Esophagus squamous epithelium (tissue), 5 donors: ENCODE data around the gene CDHR4. TPM values are rescaled to one million over a fixed set of nuclear protein-coding genes. Genes with fewer than 3 reads are reported as not detected.

Source experiments
- DNase-seq: peaks from one replicate; lab custom pipeline; 2025; lab: John Stamatoyannopoulos, UW
- H3K27ac ChIP-seq, 4 donors: fragments of 200-600 bp; sonication (generic); one replicate each; pipeline ENCODE4 v1.5.1; 2016 to 2019; ENCODE audit warnings: mild to moderate bottlenecking in 1 of 4
- H3K27me3 ChIP-seq, 4 donors: fragments of 200-600 bp; sonication (generic); 1 replicate in 3 of 4; 2 replicates in 1 of 4; pipeline versions ENCODE4 v1.5.1 to v1.6.0; 2017 to 2021; ENCODE audit warnings: antibody characterized with exemption in 1 of 4
- H3K36me3 ChIP-seq, 3 donors: fragments of 200-600 bp; sonication (generic); one replicate each; pipeline ENCODE4 v1.5.1; 2016 to 2019
- H3K4me1 ChIP-seq, 3 donors: fragments of 200-600 bp; sonication (generic); one replicate each; pipeline ENCODE4 v1.5.1; 2017 to 2019
- H3K4me3 ChIP-seq, 4 donors: fragments of 200-600 bp; sonication (generic); 1 replicate in 3 of 4; 2 replicates in 1 of 4; pipeline ENCODE4 v1.5.1; 2016 to 2019; ENCODE audit warnings: mild to moderate bottlenecking in 2 of 4, moderate library complexity in 1 of 4
- H3K9me3 ChIP-seq, 3 donors: fragments of 200-600 bp; sonication (generic); one replicate each; pipeline ENCODE4 v1.5.1; 2016 to 2019
- POLR2A ChIP-seq, 4 donors: fragments of 450-650 bp; IDR thresholded peaks; one replicate each; pipeline ENCODE4 v1.6.1; 2017; ENCODE audit warnings: antibody characterized with exemption in 4 of 4, mild to moderate bottlenecking in 4 of 4, moderate library complexity in 3 of 4
- WGBS, 2 donors: methylation state at CpG; one replicate each; pipeline ENCODE4 v1.1.5; 2018; 5-methylcytosine and 5-hydroxymethylcytosine counted together
- intact Hi-C: fragments of 100-400 bp; cut with DNase I; formaldehyde crosslinking; loops from one replicate; pipeline ENCODE4 v1.15.0; 2022
- total RNA-seq, 4 donors: library from RNA; depleted of rRNA; stranded (reverse); fragments of >200 nt; gene quantifications; one replicate each; pipeline ENCODE4 v1.1.0, GENCODE V29; 2016
- TF ChIP-seq, protein P1 (sequence below), 6 experiments: fragments of 450-650 bp in 4 of 6; fragments of 200-600 bp in 2 of 6; sonication (generic) in 2 of 6; IDR thresholded peaks; one replicate each; pipeline ENCODE4 v1.5.1; 2016 to 2019; ENCODE audit warnings: antibody characterized with exemption in 6 of 6, mild to moderate bottlenecking in 4 of 6, moderate library complexity in 4 of 6
- donor health status: DM: yes; HTN: yes; CAD: no.

Gene CDHR4
- total RNA-seq, 4 donors from 2014 or later, result not detected

DNA sequence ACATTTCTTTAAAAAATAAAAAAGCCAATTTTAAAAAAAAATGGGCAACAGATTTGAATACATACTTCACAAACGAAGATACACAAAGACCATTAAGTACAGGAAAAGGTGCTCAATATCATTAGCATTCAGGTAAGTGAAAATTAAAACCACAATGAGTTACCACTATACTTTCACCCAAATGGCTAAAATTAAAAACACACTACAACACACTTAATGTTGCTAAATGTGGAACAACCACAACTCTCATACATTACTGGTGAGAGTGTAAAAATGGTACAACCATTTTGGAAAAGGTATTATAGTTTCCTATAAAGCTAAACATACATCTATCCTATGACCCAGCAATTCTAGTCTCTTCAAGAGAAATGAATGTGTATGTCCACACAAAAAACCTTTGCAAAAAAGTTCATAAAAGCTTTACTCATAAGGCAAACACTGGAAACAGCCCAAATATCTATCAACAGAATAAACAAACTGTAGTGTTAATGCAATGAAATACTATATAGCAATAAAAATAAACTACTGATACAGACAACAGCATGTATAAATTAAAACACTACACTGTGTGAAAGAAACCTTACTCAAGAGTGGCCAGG is 28.2 kb downstream of the CDHR4 start:
- H3K36me3 ChIP-seq, result peaks cover 0 to 33% (median 0%) of the 10 kb centered on the region in 3 donors
- TF ChIP-seq, protein P1, sequence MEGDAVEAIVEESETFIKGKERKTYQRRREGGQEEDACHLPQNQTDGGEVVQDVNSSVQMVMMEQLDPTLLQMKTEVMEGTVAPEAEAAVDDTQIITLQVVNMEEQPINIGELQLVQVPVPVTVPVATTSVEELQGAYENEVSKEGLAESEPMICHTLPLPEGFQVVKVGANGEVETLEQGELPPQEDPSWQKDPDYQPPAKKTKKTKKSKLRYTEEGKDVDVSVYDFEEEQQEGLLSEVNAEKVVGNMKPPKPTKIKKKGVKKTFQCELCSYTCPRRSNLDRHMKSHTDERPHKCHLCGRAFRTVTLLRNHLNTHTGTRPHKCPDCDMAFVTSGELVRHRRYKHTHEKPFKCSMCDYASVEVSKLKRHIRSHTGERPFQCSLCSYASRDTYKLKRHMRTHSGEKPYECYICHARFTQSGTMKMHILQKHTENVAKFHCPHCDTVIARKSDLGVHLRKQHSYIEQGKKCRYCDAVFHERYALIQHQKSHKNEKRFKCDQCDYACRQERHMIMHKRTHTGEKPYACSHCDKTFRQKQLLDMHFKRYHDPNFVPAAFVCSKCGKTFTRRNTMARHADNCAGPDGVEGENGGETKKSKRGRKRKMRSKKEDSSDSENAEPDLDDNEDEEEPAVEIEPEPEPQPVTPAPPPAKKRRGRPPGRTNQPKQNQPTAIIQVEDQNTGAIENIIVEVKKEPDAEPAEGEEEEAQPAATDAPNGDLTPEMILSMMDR (IDR thresholded peaks at IDR 0.05), result no peak
- TF ChIP-seq POLR2A (IDR thresholded peaks at IDR 0.05), result no peak
- H3K9me3 ChIP-seq, result no peaks in the 10 kb centered on the region
- DNase-seq, result no peak
- peaks cover 0 to 16% (median 0%) of the 10 kb centered on the region in 3 donors for H3K4me1 ChIP-seq
- no peak overlapping the region for H3K4me3 ChIP-seq
- H3K27ac ChIP-seq, result no peak overlapping the region
- H3K27me3 ChIP-seq, result no peaks in the 10 kb centered on the region
- WGBS, 2 donors, result 70 to 75% methylated on average over 1 of the region's 1 CpG
- intact Hi-C loops, result no loop called here

DNA sequence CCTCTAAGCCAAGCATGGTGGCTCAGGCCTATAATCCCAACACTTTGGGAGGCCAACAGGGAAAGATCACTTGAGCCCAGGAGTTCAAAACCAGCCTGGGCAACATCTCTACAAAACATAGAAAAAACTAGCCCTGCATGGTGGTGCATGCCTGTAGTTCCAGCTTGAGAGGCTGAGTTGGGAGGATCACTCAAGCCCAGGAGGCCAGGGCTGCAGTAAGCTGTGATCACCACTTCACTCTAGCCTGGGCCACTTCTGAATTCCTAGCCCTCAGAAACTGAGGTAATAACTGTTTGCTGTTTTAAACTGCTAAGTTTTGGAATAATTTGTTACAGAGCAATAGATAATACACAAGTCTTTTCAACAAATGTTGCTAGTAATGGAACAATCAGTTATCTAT is 29.7 kb downstream of the CDHR4 start:
- intact Hi-C loops, result no loop called here
- Histone ChIP-seq H3K27ac (no peak overlapping the region), H3K27me3 (no peaks in the 10 kb centered on the region), H3K4me3 (no peak overlapping the region), H3K36me3 (peaks cover 0 to 25% (median 0%) of the 10 kb centered on the region in 3 donors), H3K4me1 (peaks cover 0 to 5% (median 0%) of the 10 kb centered on the region in 3 donors), H3K9me3 (no peaks in the 10 kb centered on the region)
- no peak for DNase-seq
- TF ChIP-seq POLR2A (IDR thresholded peaks at IDR 0.05), result no peak
- TF ChIP-seq, protein P1 (IDR thresholded peaks at IDR 0.05), result no peak

DNA sequence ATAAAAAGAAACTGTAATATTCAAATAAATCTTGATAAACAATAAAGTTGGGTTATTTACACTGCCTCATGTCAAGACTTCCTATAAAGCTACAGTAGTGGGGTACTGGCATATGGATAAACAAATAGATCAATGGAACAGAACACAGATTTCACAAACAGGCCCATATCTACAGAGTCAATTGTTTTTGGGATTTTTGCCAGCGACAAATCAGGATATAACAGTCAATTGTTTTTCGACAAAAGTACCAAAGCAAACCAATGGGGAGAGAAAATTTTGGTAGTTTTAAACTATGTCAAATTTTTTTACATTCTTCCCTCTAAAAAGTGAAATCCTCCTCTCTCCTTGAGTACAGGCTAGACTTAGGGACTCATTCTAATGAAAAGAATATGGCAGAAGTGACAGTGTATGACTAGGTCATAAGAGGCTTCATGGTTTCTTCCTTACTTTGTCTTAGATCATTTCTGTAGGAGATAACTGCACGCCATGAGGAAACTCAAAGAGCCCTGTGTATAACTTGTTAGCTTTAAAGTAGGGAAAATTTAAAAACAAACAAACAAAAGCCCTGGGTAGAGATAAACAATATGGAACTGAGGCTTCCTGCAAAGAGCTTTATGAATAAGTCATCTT is 30.3 kb downstream of the CDHR4 start:
- H3K27me3 ChIP-seq, result no peaks in the 10 kb centered on the region
- no peak overlapping the region for H3K4me3 ChIP-seq
- peaks cover 0 to 5% (median 0%) of the 10 kb centered on the region in 3 donors for H3K4me1 ChIP-seq
- H3K36me3 ChIP-seq, result peaks cover 0 to 29% (median 0%) of the 10 kb centered on the region in 3 donors
- no peak overlapping the region for H3K27ac ChIP-seq
- intact Hi-C loops, result no loop called here
- no peak for DNase-seq
- WGBS, 2 donors, result 88 to 93% methylated on average over 3 of the region's 3 CpGs
- H3K9me3 ChIP-seq, result no peaks in the 10 kb centered on the region
- TF ChIP-seq, protein P1 (IDR thresholded peaks at IDR 0.05), result no peak
- TF ChIP-seq POLR2A (IDR thresholded peaks at IDR 0.05), result no peak

DNA sequence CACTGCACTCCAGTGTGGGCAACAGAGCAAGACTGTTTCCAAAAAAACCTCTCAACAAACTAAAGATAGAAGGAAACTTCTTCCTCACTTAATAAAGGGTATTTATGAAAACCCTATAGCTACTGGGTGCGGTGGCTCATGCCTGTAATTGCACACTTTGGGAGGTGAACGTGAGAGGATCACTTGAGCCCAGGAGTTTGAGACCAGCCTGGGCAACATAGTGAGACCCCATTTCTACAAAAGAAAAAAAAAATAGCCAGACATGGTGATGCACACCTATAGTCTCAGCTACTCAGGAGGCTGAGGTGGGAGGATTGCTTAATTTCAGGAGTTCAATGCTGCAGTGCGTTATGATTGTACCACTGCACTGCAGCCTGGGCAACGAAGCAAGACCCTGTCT is 35.7 kb downstream of the CDHR4 start:
- Histone ChIP-seq H3K27me3 (no peaks in the 10 kb centered on the region), H3K9me3 (no peaks in the 10 kb centered on the region), H3K4me1 (no peaks in the 10 kb centered on the region), H3K27ac (no peak overlapping the region), H3K36me3 (peaks cover 0 to 36% (median 0%) of the 10 kb centered on the region in 3 donors), H3K4me3 (no peak overlapping the region)
- intact Hi-C loops, result no loop called here
- no peak for TF ChIP-seq POLR2A (IDR thresholded peaks at IDR 0.05)
- TF ChIP-seq, protein P1 (IDR thresholded peaks at IDR 0.05), result no peak
- DNase-seq, result no peak
- WGBS, 2 donors, result 92 to 100% methylated on average over 4 of the region's 4 CpGs

DNA sequence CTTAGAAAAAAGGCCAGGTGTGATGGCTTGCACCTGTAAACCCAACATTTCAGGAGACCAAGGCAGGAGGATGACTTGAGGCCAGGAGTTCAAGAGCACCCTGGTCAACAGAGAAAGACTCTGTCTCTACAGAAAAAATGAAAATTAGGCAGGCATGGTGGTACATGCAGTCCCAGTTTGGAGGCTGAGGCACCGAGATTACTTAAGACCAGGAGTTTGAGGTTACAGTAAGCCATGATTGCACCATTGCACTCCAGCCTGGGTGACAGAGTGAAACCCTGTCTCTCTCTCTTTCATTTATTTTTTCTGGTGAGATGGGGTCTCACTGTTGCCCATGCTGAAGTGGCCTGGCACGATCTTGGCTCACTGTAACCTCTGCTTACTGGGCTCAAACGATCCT is 38.0 kb downstream of the CDHR4 start:
- DNase-seq, result no peak
- 81 to 82% methylated on average over 3 of the region's 3 CpGs for WGBS, 2 donors
- no peak overlapping the region for H3K4me3 ChIP-seq
- H3K9me3 ChIP-seq, result no peaks in the 10 kb centered on the region
- no peaks in the 10 kb centered on the region for H3K27me3 ChIP-seq
- TF ChIP-seq, protein P1 (IDR thresholded peaks at IDR 0.05), result no peak
- TF ChIP-seq POLR2A (IDR thresholded peaks at IDR 0.05), result no peak
- H3K27ac ChIP-seq, result no peak overlapping the region
- intact Hi-C loops, result no loop called here
- H3K36me3 ChIP-seq, result peaks cover 0 to 36% (median 0%) of the 10 kb centered on the region in 3 donors
- no peaks in the 10 kb centered on the region for H3K4me1 ChIP-seq
